BLaER1 treated with 17β-estradiol and CSF1 and Interleukin-3, amounts not matched to agents 10 nM and 100 nM (cell line): ENCODE measurements around the gene IQSEC3.

Experiments used
- H3K27ac ChIP-seq, 11 experiments: shearing (Covaris generic); formaldehyde crosslinking; 2 replicates each; pipeline ENCODE4 v1.8.1; 2022
- H3K27me3 ChIP-seq, 11 experiments: shearing (Covaris generic); formaldehyde crosslinking; 2 replicates each; pipeline ENCODE4 v1.8.1; 2022
- H3K36me3 ChIP-seq, 11 experiments: shearing (Covaris generic); formaldehyde crosslinking; 2 replicates each; pipeline ENCODE4 v1.8.1; 2022
- H3K4me1 ChIP-seq, 10 experiments: shearing (Covaris generic); formaldehyde crosslinking; 2 replicates each; pipeline ENCODE4 v1.8.1; 2022
- H3K4me2 ChIP-seq, 11 experiments: shearing (Covaris generic); formaldehyde crosslinking; 2 replicates each; pipeline ENCODE4 v1.8.1; 2022
- H3K4me3 ChIP-seq, 10 experiments: shearing (Covaris generic); formaldehyde crosslinking; 2 replicates each; pipeline ENCODE4 v1.8.1; 2022
- H3K9ac ChIP-seq, 11 experiments: shearing (Covaris generic); formaldehyde crosslinking; 2 replicates each; pipeline ENCODE4 v1.8.1; 2022
- H3K9me3 ChIP-seq, 11 experiments: shearing (Covaris generic); formaldehyde crosslinking; replicated peaks in 1 of 11; 2 replicates each; pipeline ENCODE4 v1.8.1; 2022
- H4K20me1 ChIP-seq, 11 experiments: shearing (Covaris generic); formaldehyde crosslinking; 2 replicates each; pipeline ENCODE4 v1.8.1; 2022
- Cebpa-rat ChIP-seq, 11 experiments: shearing (Covaris generic); IDR thresholded peaks; 2 replicates each; pipeline ENCODE4 v1.8.1; 2022

IQSEC3 gene

DNA sequence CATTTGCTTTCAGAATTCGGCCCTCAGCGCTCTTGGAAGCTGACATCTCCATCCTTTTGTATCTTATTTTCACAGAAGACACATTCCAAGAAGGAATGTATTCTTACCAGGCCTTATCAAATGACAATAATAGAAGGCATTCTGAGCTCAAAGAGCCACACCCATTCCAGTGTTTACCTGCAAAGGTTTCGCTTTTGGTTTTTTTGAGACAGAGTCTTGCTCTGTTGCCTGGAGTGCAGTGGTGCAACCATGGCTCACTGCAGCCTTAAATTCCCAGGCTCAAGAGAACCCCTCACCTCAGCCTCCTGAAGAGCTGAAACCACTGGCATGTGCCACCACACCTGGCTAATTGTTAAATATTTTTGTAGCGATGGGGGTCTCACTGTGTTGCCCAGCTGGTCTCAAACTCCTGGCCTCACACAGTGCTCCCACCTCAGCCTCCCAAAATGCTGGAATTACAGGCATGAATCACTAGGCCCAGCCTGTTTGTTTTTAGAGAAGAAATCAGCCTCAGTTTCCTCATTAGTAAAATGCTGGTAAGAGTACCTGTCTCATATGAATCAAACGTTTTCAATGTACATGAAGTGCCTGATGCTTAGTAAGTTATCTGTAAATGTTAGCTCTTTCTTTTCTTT, 78.2 kb downstream of the IQSEC3 start:
- H3K9me3 ChIP-seq = no peaks in the 10 kb centered on the region
- no peak overlapping the region for H3K4me3 ChIP-seq
- no peaks in the 10 kb centered on the region for H3K27me3 ChIP-seq
- no peak for TF ChIP-seq Cebpa-rat (IDR thresholded peaks at IDR 0.05)
- no peaks in the 10 kb centered on the region for H3K36me3 ChIP-seq
- peaks cover 0 to 8% (median 0%) of the 10 kb centered on the region in 11 experiments; a peak in 1 of 22 replicates for H4K20me1 ChIP-seq
- no peak overlapping the region for H3K27ac ChIP-seq
- no peak overlapping the region for H3K4me2 ChIP-seq
- H3K9ac ChIP-seq = no peak overlapping the region
- H3K4me1 ChIP-seq = no peaks in the 10 kb centered on the region; a peak in 1 of 20 replicates

DNA sequence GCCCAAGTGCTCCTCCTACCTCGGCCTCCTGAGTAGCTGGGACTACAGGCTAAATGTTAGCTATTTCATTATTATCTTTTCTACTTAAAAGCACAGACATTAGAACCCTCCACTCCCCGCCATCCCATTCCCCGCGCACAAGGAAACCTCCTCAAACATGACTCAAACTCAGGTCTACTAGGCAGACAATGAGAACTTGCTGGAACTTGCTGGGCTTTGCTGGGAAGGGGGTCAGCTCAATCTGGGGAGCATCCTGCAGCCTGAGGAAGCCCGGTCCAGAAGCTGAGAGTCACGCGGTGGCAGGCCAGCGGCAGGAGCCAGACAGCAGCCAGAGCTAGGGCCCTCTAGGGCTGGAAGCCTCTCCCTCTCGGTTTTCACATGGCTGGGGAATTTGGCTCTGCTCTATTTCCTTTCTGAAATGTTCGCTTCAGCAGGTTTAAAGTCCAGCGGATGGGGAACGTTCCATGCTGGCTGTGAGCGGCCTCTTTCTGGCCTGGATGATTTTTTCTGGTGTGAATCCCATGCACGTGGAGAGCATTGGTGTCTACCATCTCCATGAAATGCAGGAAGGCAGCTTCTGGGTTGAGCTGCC, 78.9 kb downstream of the IQSEC3 start:
- Histone ChIP-seq H3K9ac (no peak overlapping the region), H4K20me1 (0 out of 22 replicates have a peak, but pooled peaks cover 0 to 8% (median 0%) of the 10 kb centered on the region in 11 experiments), H3K27ac (no peak overlapping the region), H3K4me2 (no peak overlapping the region), H3K27me3 (no peaks in the 10 kb centered on the region), H3K9me3 (no peaks in the 10 kb centered on the region), H3K36me3 (no peaks in the 10 kb centered on the region), H3K4me1 (no peaks in the 10 kb centered on the region; a peak in 1 of 20 replicates), H3K4me3 (no peak overlapping the region)
- TF ChIP-seq Cebpa-rat (IDR thresholded peaks at IDR 0.05) = no peak

DNA sequence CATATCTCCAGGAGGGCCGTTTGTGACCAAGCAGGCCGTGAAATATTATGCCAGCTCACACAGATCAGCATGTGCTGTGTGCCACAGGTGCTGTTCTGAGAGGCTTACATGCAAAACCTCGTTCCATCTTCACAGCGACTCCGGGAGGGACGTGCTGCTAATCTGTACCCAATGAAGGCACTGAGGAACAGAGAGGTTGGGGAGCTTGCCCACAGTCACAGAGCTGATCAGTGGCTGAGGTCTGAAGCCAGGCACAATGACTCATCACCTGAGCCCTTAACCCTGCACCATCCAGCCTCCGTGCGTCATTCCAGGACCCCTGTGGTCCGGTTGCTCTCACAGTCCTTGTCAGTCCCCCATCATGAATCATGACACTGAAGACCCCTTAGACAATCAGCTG, 80.7 kb downstream of the IQSEC3 start:
- H3K4me3 ChIP-seq = no peak overlapping the region
- TF ChIP-seq Cebpa-rat (IDR thresholded peaks at IDR 0.05) = no peak

DNA sequence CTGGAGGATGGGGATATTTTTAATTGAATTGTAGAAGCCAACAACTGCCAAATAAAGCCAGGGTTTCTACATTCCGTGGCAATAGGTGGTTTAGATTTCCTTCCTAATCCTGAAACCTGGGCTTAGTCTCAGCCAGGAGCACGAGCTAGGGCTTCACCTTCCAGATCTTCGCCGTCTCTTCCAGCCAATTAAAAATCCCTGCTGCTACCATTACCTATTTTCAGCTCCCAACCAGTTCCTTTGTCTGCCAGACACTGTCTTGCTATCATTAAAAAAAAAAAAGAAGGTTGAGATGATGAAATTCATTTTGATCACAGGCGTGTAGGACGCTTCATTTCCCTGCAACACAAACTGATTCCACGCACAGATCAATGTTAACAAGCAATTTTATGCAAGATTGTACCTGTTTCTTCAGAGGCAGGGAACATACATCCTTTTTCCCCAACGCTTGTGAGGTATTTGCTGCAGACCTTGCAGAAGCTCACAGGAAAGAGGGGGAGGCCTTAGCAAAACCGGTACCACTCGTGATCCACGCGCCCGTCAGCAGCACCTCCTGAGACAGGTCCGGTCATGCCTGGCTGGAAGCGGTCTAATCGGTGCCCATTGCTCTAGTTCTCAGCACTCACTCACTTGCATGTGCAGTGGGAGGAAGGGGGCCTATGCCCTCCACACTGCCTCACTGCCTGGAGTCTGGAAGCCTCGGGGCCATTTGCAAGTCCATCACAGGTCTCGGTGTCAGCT, 82.3 kb downstream of the IQSEC3 start:
- no peaks in the 10 kb centered on the region for H4K20me1 ChIP-seq
- no peak overlapping the region for H3K4me2 ChIP-seq
- H3K9ac ChIP-seq = no peak overlapping the region
- no peaks in the 10 kb centered on the region for H3K36me3 ChIP-seq
- H3K4me3 ChIP-seq = no peak overlapping the region
- no peaks in the 10 kb centered on the region for H3K9me3 ChIP-seq
- no peaks in the 10 kb centered on the region for H3K27me3 ChIP-seq
- H3K4me1 ChIP-seq = peaks cover 0 to 13% (median 8%) of the 10 kb centered on the region in 10 experiments; a peak in 9 of 20 replicates
- H3K27ac ChIP-seq = no peak overlapping the region
- TF ChIP-seq Cebpa-rat (IDR thresholded peaks at IDR 0.05) = no peak

More for the DNA sequence above, 80.7 kb downstream of the IQSEC3 start:
- Histone ChIP-seq H3K9ac (no peak overlapping the region), H3K9me3 (no peaks in the 10 kb centered on the region), H3K4me2 (no peak overlapping the region), H3K27me3 (no peaks in the 10 kb centered on the region), H3K4me1 (no peaks in the 10 kb centered on the region), H4K20me1 (0 out of 22 replicates have a peak, but pooled peaks cover 0 to 7% (median 0%) of the 10 kb centered on the region in 11 experiments), H3K27ac (no peak overlapping the region), H3K36me3 (no peaks in the 10 kb centered on the region)

DNA sequence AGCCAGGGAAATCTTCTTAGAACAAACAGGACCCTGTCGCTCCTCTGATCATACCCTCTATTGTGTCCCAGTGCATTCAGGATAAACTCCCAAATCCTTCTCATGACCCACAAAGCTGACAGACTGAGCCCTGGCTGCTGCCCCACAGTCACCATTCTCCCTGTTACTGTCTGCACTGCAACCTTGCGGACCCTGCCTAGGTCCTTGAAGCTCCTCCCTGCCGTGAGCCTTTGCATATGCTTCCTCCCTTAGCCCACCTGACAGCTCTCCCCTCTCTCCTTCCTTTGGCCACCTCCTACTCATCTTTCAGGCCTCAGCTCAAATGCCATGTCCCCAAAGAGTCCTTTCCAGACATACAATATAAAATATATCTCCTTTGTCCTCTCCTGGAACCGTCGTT, 85.0 kb downstream of the IQSEC3 start:
- Histone ChIP-seq H3K9me3 (no peaks in the 10 kb centered on the region), H3K27me3 (no peaks in the 10 kb centered on the region)
- TF ChIP-seq Cebpa-rat (IDR thresholded peaks at IDR 0.05) = no peak

DNA sequence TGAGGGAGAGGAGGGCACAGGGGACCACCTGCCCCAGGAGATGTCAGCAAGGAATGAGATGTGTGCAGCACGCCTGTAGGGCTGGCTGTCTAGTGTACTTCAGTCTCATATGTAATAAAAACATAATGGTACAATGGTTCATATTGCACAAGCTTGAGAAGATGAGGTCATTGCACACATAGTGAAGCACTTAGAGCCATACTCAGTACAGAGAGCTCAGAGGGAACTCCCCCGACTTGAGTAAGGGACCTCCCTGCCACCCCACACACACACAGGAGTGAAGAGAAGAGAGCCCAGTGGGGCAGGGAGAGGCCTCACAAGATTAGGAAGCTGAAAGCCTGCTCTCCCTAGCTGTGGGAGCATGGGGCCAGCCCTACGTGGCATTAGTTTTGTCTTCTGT, 85.9 kb downstream of the IQSEC3 start:
- no peaks in the 10 kb centered on the region for H4K20me1 ChIP-seq
- H3K27me3 ChIP-seq = no peaks in the 10 kb centered on the region
- no peaks in the 10 kb centered on the region for H3K36me3 ChIP-seq
- no peak overlapping the region for H3K4me3 ChIP-seq
- no peaks in the 10 kb centered on the region for H3K9me3 ChIP-seq
- H3K9ac ChIP-seq = no peak overlapping the region
- no peak for TF ChIP-seq Cebpa-rat (IDR thresholded peaks at IDR 0.05)
- no peak overlapping the region for H3K27ac ChIP-seq
- peaks cover 0 to 29% (median 15%) of the 10 kb centered on the region in 10 experiments; a peak in 10 of 20 replicates for H3K4me1 ChIP-seq
- no peak overlapping the region for H3K4me2 ChIP-seq

More for the DNA sequence above, 85.0 kb downstream of the IQSEC3 start:
- Histone ChIP-seq H3K4me2 (no peak overlapping the region), H3K36me3 (no peaks in the 10 kb centered on the region), H3K27ac (no peak overlapping the region), H3K4me3 (no peak overlapping the region), H4K20me1 (no peaks in the 10 kb centered on the region), H3K4me1 (peaks cover 0 to 28% (median 15%) of the 10 kb centered on the region in 10 experiments; a peak in 10 of 20 replicates), H3K9ac (no peak overlapping the region)

DNA sequence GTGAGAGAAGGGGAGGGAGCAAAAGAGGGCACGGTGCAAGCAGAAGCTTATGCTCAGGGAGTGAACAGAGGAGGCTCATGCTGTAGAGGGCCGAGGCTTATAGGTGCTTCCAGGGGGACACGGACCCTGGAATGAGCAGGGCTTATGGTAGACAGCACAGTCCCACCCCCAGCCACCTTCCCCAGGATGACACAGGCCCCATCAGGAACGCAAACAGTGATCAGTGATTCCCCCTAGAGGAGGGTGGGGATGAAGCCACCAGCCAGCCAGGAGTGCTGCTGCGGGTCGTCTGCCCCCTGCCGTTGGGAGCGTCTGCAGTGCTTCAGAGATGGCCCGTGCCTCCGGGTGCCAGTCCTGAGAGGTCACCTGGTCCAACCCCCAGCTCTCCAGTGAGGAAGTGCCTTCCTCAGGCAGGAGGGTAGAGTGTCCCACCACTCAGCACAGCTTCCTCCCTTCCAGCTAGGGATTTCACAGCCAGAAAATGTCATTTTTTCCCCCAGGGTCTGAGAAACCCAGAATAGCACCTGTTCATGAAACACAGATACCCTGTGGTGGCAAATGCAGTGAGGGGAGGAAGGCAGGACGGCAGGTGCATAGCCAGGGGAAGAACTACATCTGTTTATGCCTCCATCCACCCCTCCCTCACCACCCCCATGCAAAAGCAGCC, 86.6 kb downstream of the IQSEC3 start:
- Histone ChIP-seq H3K36me3 (no peaks in the 10 kb centered on the region), H3K27ac (no peak overlapping the region), H3K4me2 (peak overlapping the region in 7 of 11 experiments; percentile 11 to 49 (median 25); a peak in 7 of 22 replicates), H3K4me3 (no peak overlapping the region), H3K9me3 (no peaks in the 10 kb centered on the region), H4K20me1 (no peaks in the 10 kb centered on the region), H3K9ac (no peak overlapping the region), H3K4me1 (peaks cover 0 to 29% (median 15%) of the 10 kb centered on the region in 10 experiments; a peak in 10 of 20 replicates), H3K27me3 (no peaks in the 10 kb centered on the region)
- TF ChIP-seq Cebpa-rat (IDR thresholded peaks at IDR 0.05) = no peak

DNA sequence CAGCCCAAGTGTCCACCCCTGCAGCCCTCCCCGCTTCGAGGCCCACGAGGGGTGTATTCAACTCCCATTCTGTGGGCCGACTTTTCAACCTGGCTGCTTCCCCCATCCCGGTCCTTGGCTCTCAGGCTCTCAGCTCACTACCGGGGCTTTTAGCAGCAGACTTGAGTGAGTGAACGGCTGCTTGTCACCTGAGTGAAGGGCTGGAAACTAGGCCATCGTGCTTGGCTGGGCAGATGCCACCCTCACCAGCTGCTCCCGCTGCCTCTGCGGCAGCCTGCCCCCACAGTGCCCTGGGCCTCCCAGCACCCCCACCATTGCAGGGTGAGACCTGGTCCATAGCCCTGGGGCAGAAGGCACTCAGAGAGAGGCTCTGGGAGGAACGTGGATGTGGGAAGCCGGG, 87.5 kb downstream of the IQSEC3 start:
- no peak overlapping the region for H3K27ac ChIP-seq
- TF ChIP-seq Cebpa-rat (IDR thresholded peaks at IDR 0.05) = no peak
- peak overlapping the region in 4 of 11 experiments; percentile 25 to 49 (median 36); a peak in 3 of 22 replicates for H3K4me2 ChIP-seq
- no peaks in the 10 kb centered on the region for H3K36me3 ChIP-seq
- H4K20me1 ChIP-seq = no peaks in the 10 kb centered on the region
- no peak overlapping the region for H3K9ac ChIP-seq
- H3K4me3 ChIP-seq = no peak overlapping the region
- no peaks in the 10 kb centered on the region for H3K9me3 ChIP-seq
- peaks cover 3 to 29% (median 15%) of the 10 kb centered on the region in 10 experiments; a peak in 14 of 20 replicates for H3K4me1 ChIP-seq
- no peaks in the 10 kb centered on the region for H3K27me3 ChIP-seq

DNA sequence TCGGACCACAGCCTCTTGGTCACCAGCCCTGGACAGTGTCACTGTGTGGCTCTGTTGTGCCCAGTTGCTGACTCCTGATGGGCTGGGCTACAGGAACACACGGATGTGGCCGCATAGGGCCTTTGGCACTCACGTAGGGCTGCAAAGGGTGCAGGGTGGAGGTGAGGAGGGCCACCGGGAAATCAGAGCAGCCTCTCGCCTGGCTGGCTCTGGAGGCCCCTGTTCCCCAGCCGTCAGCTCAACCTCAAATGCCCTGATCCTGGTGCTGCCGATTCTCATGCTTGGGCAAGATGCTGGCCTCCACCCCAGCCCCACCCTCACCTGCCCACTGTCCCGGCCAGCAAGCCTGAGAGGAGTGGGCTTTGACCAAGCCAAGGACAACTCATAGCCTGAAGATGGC, 88.4 kb downstream of the IQSEC3 start:
- no peaks in the 10 kb centered on the region for H3K9me3 ChIP-seq
- no peak overlapping the region for H3K27ac ChIP-seq
- no peak overlapping the region for H3K9ac ChIP-seq
- H3K27me3 ChIP-seq = no peaks in the 10 kb centered on the region
- no peaks in the 10 kb centered on the region for H3K36me3 ChIP-seq
- no peak for TF ChIP-seq Cebpa-rat (IDR thresholded peaks at IDR 0.05)
- no peaks in the 10 kb centered on the region for H4K20me1 ChIP-seq
- H3K4me2 ChIP-seq = no peak overlapping the region
- H3K4me1 ChIP-seq = peaks cover 9 to 29% (median 15%) of the 10 kb centered on the region in 10 experiments; a peak in 15 of 20 replicates
- H3K4me3 ChIP-seq = no peak overlapping the region
